Astrocyte (in vitro differentiated cells and primary cell): Measurements from ENCODE around the gene DDN. TPM values are rescaled to one million over a fixed set of nuclear protein-coding genes. Genes with fewer than 3 reads are reported as not detected.

Experiments used
- DNase-seq: peaks from one replicate; pipeline ENCODE4 v3.0.0-alpha.2; 2010; ENCODE audit warnings: low read depth
- FAIRE-seq: peaks from 2 replicates; lab custom pipeline; 2011; peaks lifted over from hg19 to GRCh38; lab: Jason Lieb, UNC
- H2AFZ ChIP-seq: 2 replicates; pipeline ENCODE4 v1.6.0; 2012; ENCODE audit warnings: low read depth, low read length, inconsistent platforms
- H3K27ac ChIP-seq: 2 replicates; pipeline ENCODE4 v1.5.1; 2011; ENCODE audit warnings: low read depth, low read length, inconsistent platforms
- H3K27me3 ChIP-seq: 2 replicates; pipeline ENCODE4 v1.6.0; 2011; ENCODE audit warnings: low read length, inconsistent platforms; ENCODE audit not compliant: insufficient read depth
- H3K36me3 ChIP-seq: 2 replicates; pipeline ENCODE4 v1.5.1; 2011; ENCODE audit warnings: low read length, inconsistent platforms; ENCODE audit not compliant: insufficient read depth
- H3K4me1 ChIP-seq: 2 replicates; pipeline ENCODE4 v1.5.1; 2011; ENCODE audit warnings: low read length, inconsistent platforms; ENCODE audit not compliant: insufficient read depth
- H3K4me2 ChIP-seq: 2 replicates; pipeline ENCODE4 v1.6.0; 2012; ENCODE audit warnings: low read length, inconsistent platforms
- H3K4me3 ChIP-seq: 2 replicates; pipeline ENCODE4 v1.5.1; 2011; ENCODE audit warnings: low read depth, mild to moderate bottlenecking, low read length, inconsistent platforms; ENCODE audit not compliant: insufficient read depth
- H3K79me2 ChIP-seq: 2 replicates; pipeline ENCODE4 v1.6.0; 2012; ENCODE audit warnings: mild to moderate bottlenecking, low read length, inconsistent platforms; ENCODE audit not compliant: insufficient read depth
- H3K9ac ChIP-seq: 2 replicates; pipeline ENCODE4 v1.6.0; 2012; ENCODE audit warnings: mild to moderate bottlenecking, low read length, inconsistent platforms
- H3K9me3 ChIP-seq: 2 replicates; pipeline ENCODE4 v1.5.1; 2012; ENCODE audit warnings: low read depth, mild to moderate bottlenecking, low read length, inconsistent platforms; ENCODE audit not compliant: insufficient read depth
- H4K20me1 ChIP-seq: 2 replicates; pipeline ENCODE4 v1.6.0; 2012; ENCODE audit warnings: low read length, inconsistent platforms; ENCODE audit not compliant: insufficient read depth
- H3K27ac Mint-ChIP-seq: one replicate; pipeline ENCODE4 v1.8.0; 2021; ENCODE audit warnings: mild to moderate bottlenecking, mixed read lengths; ENCODE audit not compliant: unreplicated experiment
- H3K27me3 Mint-ChIP-seq: one replicate; pipeline ENCODE4 v1.8.0; 2021; ENCODE audit warnings: low read depth, mixed read lengths; ENCODE audit not compliant: unreplicated experiment
- H3K36me3 Mint-ChIP-seq: one replicate; pipeline ENCODE4 v1.8.0; 2021; ENCODE audit warnings: low read depth, mixed read lengths; ENCODE audit not compliant: unreplicated experiment
- H3K4me1 Mint-ChIP-seq: one replicate; pipeline ENCODE4 v1.8.0; 2021; ENCODE audit warnings: low read depth, mixed read lengths; ENCODE audit not compliant: unreplicated experiment
- H3K4me3 Mint-ChIP-seq: one replicate; pipeline ENCODE4 v1.8.0; 2021; ENCODE audit warnings: mild to moderate bottlenecking, moderate library complexity, mixed read lengths; ENCODE audit not compliant: unreplicated experiment
- H3K9me3 Mint-ChIP-seq: one replicate; pipeline ENCODE4 v1.8.0; 2021; ENCODE audit warnings: mild to moderate bottlenecking, mixed read lengths; ENCODE audit not compliant: unreplicated experiment
- EZH2 ChIP-seq: IDR thresholded peaks from 2 replicates; pipeline ENCODE4 v1.6.1; 2012; ENCODE audit warnings: mild to moderate bottlenecking, low read length, inconsistent platforms; ENCODE audit not compliant: insufficient read depth
- total RNA-seq: library from RNA; stranded (reverse); gene quantifications from 2 replicates; pipeline ENCODE4 v1.2.1, GENCODE V29; 2021
- TF ChIP-seq, protein P1 (sequence below): IDR thresholded peaks from 2 replicates; pipeline ENCODE4 v1.5.1; 2011; ENCODE audit warnings: low read depth, mild to moderate bottlenecking, inconsistent platforms, low read length, moderate library complexity; ENCODE audit not compliant: insufficient read depth

DDN gene
- total RNA-seq, 1 donor from 2014 or later: 0.50 TPM

GRCh38 chr12:49026678-49027480 is 27.7 kb upstream of the DDN start:
- H4K20me1 ChIP-seq: peaks cover 52% of the 10 kb centered on the region
- H2AFZ ChIP-seq: no peak overlapping the region
- Mint-ChIP-seq H3K9me3 (no peaks in the 10 kb centered on the region), H3K27ac (no peak overlapping the region), H3K4me3 (no peak overlapping the region), H3K27me3 (no peaks in the 10 kb centered on the region), H3K4me1 (no peaks in the 10 kb centered on the region), H3K36me3 (peaks cover 25% of the 10 kb centered on the region)
- H3K9ac ChIP-seq: no peak overlapping the region
- peaks cover 8% of the 10 kb centered on the region for H3K79me2 ChIP-seq
- no peaks in the 10 kb centered on the region for H3K9me3 ChIP-seq
- no peaks in the 10 kb centered on the region for H3K27me3 ChIP-seq
- H3K4me1 ChIP-seq: no peaks in the 10 kb centered on the region
- peaks cover 63% of the 10 kb centered on the region for H3K36me3 ChIP-seq
- no peak overlapping the region for H3K4me2 ChIP-seq
- FAIRE-seq: no peak
- no peak for DNase-seq
- no peak for TF ChIP-seq EZH2
- TF ChIP-seq, protein P1, sequence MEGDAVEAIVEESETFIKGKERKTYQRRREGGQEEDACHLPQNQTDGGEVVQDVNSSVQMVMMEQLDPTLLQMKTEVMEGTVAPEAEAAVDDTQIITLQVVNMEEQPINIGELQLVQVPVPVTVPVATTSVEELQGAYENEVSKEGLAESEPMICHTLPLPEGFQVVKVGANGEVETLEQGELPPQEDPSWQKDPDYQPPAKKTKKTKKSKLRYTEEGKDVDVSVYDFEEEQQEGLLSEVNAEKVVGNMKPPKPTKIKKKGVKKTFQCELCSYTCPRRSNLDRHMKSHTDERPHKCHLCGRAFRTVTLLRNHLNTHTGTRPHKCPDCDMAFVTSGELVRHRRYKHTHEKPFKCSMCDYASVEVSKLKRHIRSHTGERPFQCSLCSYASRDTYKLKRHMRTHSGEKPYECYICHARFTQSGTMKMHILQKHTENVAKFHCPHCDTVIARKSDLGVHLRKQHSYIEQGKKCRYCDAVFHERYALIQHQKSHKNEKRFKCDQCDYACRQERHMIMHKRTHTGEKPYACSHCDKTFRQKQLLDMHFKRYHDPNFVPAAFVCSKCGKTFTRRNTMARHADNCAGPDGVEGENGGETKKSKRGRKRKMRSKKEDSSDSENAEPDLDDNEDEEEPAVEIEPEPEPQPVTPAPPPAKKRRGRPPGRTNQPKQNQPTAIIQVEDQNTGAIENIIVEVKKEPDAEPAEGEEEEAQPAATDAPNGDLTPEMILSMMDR: no peak
- no peak overlapping the region for H3K27ac ChIP-seq
- H3K4me3 ChIP-seq: no peak overlapping the region

DNA sequence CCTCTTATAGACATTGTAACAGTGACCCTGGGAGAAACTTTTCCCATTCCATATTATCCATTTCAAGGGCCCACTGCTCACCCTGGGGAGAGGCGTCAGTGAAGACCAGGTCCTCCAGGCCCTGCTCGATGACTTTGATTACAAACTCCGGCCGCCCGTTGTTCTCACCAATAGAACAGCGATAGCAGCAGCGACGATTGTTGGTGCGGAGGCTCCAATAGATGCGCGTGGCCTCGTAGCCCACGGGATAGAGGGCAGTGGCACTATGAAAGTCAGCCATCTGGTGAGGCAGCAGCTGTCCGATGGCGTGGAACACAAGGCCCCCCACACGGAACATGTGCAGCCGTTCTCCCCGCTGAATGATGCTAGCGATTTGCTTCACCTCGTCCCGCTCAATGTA is 26.9 kb upstream of the DDN start:
- Mint-ChIP-seq H3K9me3 (no peaks in the 10 kb centered on the region), H3K27ac (no peak overlapping the region), H3K27me3 (no peaks in the 10 kb centered on the region), H3K36me3 (peaks cover 27% of the 10 kb centered on the region), H3K4me3 (no peak overlapping the region), H3K4me1 (no peaks in the 10 kb centered on the region)
- H3K4me3 ChIP-seq: no peak overlapping the region
- no peak overlapping the region for H2AFZ ChIP-seq
- peaks cover 63% of the 10 kb centered on the region for H3K36me3 ChIP-seq
- no peak overlapping the region for H3K27ac ChIP-seq
- no peaks in the 10 kb centered on the region for H3K4me1 ChIP-seq
- H3K9me3 ChIP-seq: no peaks in the 10 kb centered on the region
- no peak overlapping the region for H3K9ac ChIP-seq
- no peaks in the 10 kb centered on the region for H3K27me3 ChIP-seq
- H3K79me2 ChIP-seq: peaks cover 8% of the 10 kb centered on the region
- DNase-seq (no peak), FAIRE-seq (no peak)
- no peak overlapping the region for H3K4me2 ChIP-seq
- peaks cover 45% of the 10 kb centered on the region for H4K20me1 ChIP-seq
- no peak for TF ChIP-seq EZH2
- TF ChIP-seq, protein P1: no peak

DNA sequence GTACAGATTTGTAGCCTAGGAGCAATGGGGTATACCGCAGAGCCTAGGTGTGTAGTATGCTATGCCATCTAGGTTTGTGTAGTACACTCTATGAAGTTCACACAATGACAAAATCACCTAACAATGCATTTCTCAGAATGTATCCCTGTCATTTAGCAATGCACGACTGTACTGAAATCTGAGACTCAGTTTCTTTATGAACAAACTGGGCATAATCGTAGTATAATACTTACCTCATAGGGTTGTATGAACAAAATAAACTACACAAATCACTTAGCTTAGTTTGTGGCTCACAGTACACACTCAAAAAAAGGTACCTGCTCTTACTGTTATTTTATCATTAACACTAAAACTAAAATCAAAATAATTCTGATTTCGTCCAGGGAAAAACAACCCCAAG is 26.3 kb upstream of the DDN start:
- H3K9me3 ChIP-seq: no peaks in the 10 kb centered on the region
- no peak overlapping the region for H3K4me3 ChIP-seq
- no peak overlapping the region for H3K27ac ChIP-seq
- H3K27me3 ChIP-seq: no peaks in the 10 kb centered on the region
- Mint-ChIP-seq H3K36me3 (peaks cover 27% of the 10 kb centered on the region), H3K9me3 (no peaks in the 10 kb centered on the region), H3K4me1 (no peaks in the 10 kb centered on the region), H3K27ac (no peak overlapping the region), H3K4me3 (no peak overlapping the region), H3K27me3 (no peaks in the 10 kb centered on the region)
- TF ChIP-seq EZH2: no peak
- TF ChIP-seq, protein P1: no peak
- FAIRE-seq: no peak
- no peak overlapping the region for H3K9ac ChIP-seq
- H3K4me1 ChIP-seq: no peaks in the 10 kb centered on the region
- H3K4me2 ChIP-seq: no peak overlapping the region
- H3K79me2 ChIP-seq: peaks cover 8% of the 10 kb centered on the region
- DNase-seq: no peak
- peaks cover 63% of the 10 kb centered on the region for H3K36me3 ChIP-seq
- peaks cover 39% of the 10 kb centered on the region for H4K20me1 ChIP-seq
- no peak overlapping the region for H2AFZ ChIP-seq
